GM18505 (cell line): Measurements from ENCODE around the gene KIF20A.

Source experiments
- ATAC-seq: cut with Tn5 transposase; IDR thresholded peaks from one replicate; pipeline ENCODE4 v1.9.1; 2021; ENCODE audit not compliant: unreplicated experiment
- POLR2A ChIP-seq: IDR thresholded peaks from 4 replicates; pipeline ENCODE4 v1.6.1; 2011; ENCODE audit warnings: borderline replicate concordance; ENCODE audit not compliant: insufficient read depth, insufficient read length; ENCODE audit errors: extremely low read depth

The KIF20A gene

GRCh38 chr5:138216799-138217198 lies 37.9 kb downstream of the KIF20A start:
- ATAC-seq, result no peak
- TF ChIP-seq POLR2A, result no peak

GRCh38 chr5:138223532-138223931 lies 44.6 kb downstream of the KIF20A start:
- no peak for ATAC-seq
- TF ChIP-seq POLR2A, result no peak

- ATAC-seq, result no peak
- no peak for TF ChIP-seq POLR2A
Observed at GRCh38 chr5:138224712-138225111, 45.8 kb downstream of the KIF20A start.

- ATAC-seq, result no peak
- TF ChIP-seq POLR2A, result no peak
Observed at GRCh38 chr5:138226910-138227309, 48.0 kb downstream of the KIF20A start.

- TF ChIP-seq POLR2A, result no peak
- no peak for ATAC-seq
Observed at GRCh38 chr5:138229387-138229786, 50.5 kb downstream of the KIF20A start.

- no peak for TF ChIP-seq POLR2A
- ATAC-seq, result no peak
Observed at GRCh38 chr5:138230261-138230660, 51.3 kb downstream of the KIF20A start.

- no peak for ATAC-seq
Observed at GRCh38 chr5:138230981-138231589, 52.2 kb downstream of the KIF20A start.

GRCh38 chr5:138233280-138233679 lies 54.4 kb downstream of the KIF20A start:
- no peak for ATAC-seq
- TF ChIP-seq POLR2A, result no peak

More at GRCh38 chr5:138230981-138231589, 52.2 kb downstream of the KIF20A start:
- no peak for TF ChIP-seq POLR2A

- no peak for TF ChIP-seq POLR2A
Observed at GRCh38 chr5:138234651-138235050, 55.7 kb downstream of the KIF20A start.

More at GRCh38 chr5:138234651-138235050, 55.7 kb downstream of the KIF20A start:
- no peak for ATAC-seq
